ENCODE results near the gene KRT73.

DNA sequence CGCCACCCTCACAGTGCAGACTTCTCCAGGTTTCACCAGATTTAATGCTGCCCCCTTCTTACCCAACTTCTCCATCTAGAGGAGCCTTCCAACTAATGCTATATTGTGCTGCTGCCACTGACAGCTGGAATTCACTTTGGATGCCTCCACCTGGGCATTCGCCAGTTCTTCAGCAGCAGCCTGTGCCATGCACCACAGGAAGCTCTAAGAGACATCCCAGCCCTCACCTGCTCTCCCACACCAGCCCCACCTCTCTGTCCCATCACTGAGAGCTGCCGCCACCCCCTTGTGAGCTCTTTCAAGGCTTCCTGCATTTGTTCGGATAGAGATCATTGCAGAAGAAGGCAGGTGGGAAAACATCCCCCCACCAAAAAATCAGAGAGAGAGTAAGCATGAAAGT lies 38.3 kb upstream of the KRT73 start:
- TF ChIP-seq, protein P1, sequence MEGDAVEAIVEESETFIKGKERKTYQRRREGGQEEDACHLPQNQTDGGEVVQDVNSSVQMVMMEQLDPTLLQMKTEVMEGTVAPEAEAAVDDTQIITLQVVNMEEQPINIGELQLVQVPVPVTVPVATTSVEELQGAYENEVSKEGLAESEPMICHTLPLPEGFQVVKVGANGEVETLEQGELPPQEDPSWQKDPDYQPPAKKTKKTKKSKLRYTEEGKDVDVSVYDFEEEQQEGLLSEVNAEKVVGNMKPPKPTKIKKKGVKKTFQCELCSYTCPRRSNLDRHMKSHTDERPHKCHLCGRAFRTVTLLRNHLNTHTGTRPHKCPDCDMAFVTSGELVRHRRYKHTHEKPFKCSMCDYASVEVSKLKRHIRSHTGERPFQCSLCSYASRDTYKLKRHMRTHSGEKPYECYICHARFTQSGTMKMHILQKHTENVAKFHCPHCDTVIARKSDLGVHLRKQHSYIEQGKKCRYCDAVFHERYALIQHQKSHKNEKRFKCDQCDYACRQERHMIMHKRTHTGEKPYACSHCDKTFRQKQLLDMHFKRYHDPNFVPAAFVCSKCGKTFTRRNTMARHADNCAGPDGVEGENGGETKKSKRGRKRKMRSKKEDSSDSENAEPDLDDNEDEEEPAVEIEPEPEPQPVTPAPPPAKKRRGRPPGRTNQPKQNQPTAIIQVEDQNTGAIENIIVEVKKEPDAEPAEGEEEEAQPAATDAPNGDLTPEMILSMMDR (conservative IDR thresholded peaks at IDR 0.05; ENCODE audit: low read length): no peak
- TF ChIP-seq EZH2phosphoT487 (IDR thresholded peaks at IDR 0.05; ENCODE audit: borderline replicate concordance): no peak

Measured in Loucy (cell line).